Astrocyte (in vitro differentiated cells and primary cell): ENCODE data around the gene PNPLA7.

Source experiments
- EZH2 ChIP-seq: IDR thresholded peaks from 2 replicates; pipeline ENCODE4 v1.6.1; 2012; ENCODE audit warnings: mild to moderate bottlenecking, low read length, inconsistent platforms; ENCODE audit not compliant: insufficient read depth
- TF ChIP-seq, protein P1 (sequence below): IDR thresholded peaks from 2 replicates; pipeline ENCODE4 v1.5.1; 2011; ENCODE audit warnings: low read depth, mild to moderate bottlenecking, inconsistent platforms, low read length, moderate library complexity; ENCODE audit not compliant: insufficient read depth

DNA sequence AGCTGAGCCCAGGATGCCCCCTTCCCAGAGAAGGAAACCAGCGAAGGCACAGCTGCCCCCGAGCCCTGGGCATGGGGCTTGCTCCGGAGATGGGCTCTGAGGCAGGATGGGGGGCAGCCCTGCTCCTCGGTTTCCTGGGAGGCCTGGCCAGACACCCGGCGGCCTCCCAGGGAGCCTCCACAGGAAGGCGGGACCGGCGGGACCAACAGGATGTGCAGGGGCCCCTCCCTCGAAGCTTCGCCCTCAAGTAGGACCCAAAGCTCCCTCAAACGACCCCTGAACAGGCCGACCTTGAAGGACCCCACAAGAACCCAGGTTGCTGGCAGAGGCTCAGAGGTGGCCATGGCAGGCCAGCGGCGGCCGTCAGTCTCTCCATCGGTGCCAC is 138.9 kb downstream of the PNPLA7 start:
- TF ChIP-seq, protein P1, sequence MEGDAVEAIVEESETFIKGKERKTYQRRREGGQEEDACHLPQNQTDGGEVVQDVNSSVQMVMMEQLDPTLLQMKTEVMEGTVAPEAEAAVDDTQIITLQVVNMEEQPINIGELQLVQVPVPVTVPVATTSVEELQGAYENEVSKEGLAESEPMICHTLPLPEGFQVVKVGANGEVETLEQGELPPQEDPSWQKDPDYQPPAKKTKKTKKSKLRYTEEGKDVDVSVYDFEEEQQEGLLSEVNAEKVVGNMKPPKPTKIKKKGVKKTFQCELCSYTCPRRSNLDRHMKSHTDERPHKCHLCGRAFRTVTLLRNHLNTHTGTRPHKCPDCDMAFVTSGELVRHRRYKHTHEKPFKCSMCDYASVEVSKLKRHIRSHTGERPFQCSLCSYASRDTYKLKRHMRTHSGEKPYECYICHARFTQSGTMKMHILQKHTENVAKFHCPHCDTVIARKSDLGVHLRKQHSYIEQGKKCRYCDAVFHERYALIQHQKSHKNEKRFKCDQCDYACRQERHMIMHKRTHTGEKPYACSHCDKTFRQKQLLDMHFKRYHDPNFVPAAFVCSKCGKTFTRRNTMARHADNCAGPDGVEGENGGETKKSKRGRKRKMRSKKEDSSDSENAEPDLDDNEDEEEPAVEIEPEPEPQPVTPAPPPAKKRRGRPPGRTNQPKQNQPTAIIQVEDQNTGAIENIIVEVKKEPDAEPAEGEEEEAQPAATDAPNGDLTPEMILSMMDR: no peak
- no peak for TF ChIP-seq EZH2
